ENCODE results near the gene ZNF821.

ZNF821 gene

GRCh38 chr16:71865173-71865863 is 18.7 kb downstream of the ZNF821 start:
- H3K27me3 ChIP-seq (ENCODE audit: control insufficient read depth, low read length) = no peaks in the 10 kb centered on the region
- no peaks in the 10 kb centered on the region for H3K79me2 ChIP-seq (ENCODE audit: control insufficient read depth, low read length)
- H3K4me2 ChIP-seq (ENCODE audit: low read length) = no peak overlapping the region
- H3K4me1 ChIP-seq (ENCODE audit: control insufficient read depth, low read length) = no peaks in the 10 kb centered on the region
- H3K9me3 ChIP-seq (ENCODE audit: control insufficient read depth, insufficient read depth, low read length) = no peaks in the 10 kb centered on the region
- no peak overlapping the region for H3K27ac ChIP-seq (ENCODE audit: low read depth, low read length)
- peaks cover 15% of the 10 kb centered on the region for H3K36me3 ChIP-seq (ENCODE audit: control insufficient read depth, low read length)
- TF ChIP-seq CTCF (IDR thresholded peaks at IDR 0.05; ENCODE audit: low read depth, low read length, poor library complexity, severe bottlenecking) = no peak
- no peak for TF ChIP-seq EZH2phosphoT487 (IDR thresholded peaks at IDR 0.05; ENCODE audit: borderline replicate concordance, low read length)
- H3F3A ChIP-seq (ENCODE audit: control insufficient read depth, insufficient read depth) = no peaks in the 10 kb centered on the region
- no peak overlapping the region for H3K4me3 ChIP-seq (ENCODE audit: low read length)
- H4K20me1 ChIP-seq (ENCODE audit: control insufficient read depth, insufficient read depth, low read depth, low read length) = no peaks in the 10 kb centered on the region
- no peaks in the 10 kb centered on the region for H3K9me2 ChIP-seq (replicated peaks; ENCODE audit: control insufficient read depth, low read length)

GRCh38 chr16:71863995-71864394 is 20.0 kb downstream of the ZNF821 start:
- H3F3A ChIP-seq (ENCODE audit: control insufficient read depth, insufficient read depth) = no peaks in the 10 kb centered on the region
- no peaks in the 10 kb centered on the region for H3K9me3 ChIP-seq (ENCODE audit: control insufficient read depth, insufficient read depth, low read length)
- H3K27me3 ChIP-seq (ENCODE audit: control insufficient read depth, low read length) = no peaks in the 10 kb centered on the region
- H3K4me1 ChIP-seq (ENCODE audit: control insufficient read depth, low read length) = no peaks in the 10 kb centered on the region
- no peak overlapping the region for H3K4me3 ChIP-seq (ENCODE audit: low read length)
- H3K4me2 ChIP-seq (ENCODE audit: low read length) = no peak overlapping the region
- H3K27ac ChIP-seq (ENCODE audit: low read depth, low read length) = no peak overlapping the region
- H3K9me2 ChIP-seq (replicated peaks; ENCODE audit: control insufficient read depth, low read length) = no peaks in the 10 kb centered on the region
- TF ChIP-seq EZH2phosphoT487 (IDR thresholded peaks at IDR 0.05; ENCODE audit: borderline replicate concordance, low read length) (no peak), CTCF (IDR thresholded peaks at IDR 0.05; ENCODE audit: low read depth, low read length, poor library complexity, severe bottlenecking) (no peak)
- H3K36me3 ChIP-seq (ENCODE audit: control insufficient read depth, low read length) = peaks cover 21% of the 10 kb centered on the region
- H3K79me2 ChIP-seq (ENCODE audit: control insufficient read depth, low read length) = no peaks in the 10 kb centered on the region
- no peaks in the 10 kb centered on the region for H4K20me1 ChIP-seq (ENCODE audit: control insufficient read depth, insufficient read depth, low read depth, low read length)

- peaks cover 20% of the 10 kb centered on the region for H3K79me2 ChIP-seq (ENCODE audit: control insufficient read depth, low read length)
- no peaks in the 10 kb centered on the region for H3K27me3 ChIP-seq (ENCODE audit: control insufficient read depth, low read length)
- no peak overlapping the region for H3K4me3 ChIP-seq (ENCODE audit: low read length)
- H3K9me3 ChIP-seq (ENCODE audit: control insufficient read depth, insufficient read depth, low read length) = no peaks in the 10 kb centered on the region
- no peaks in the 10 kb centered on the region; the same call in 1 of the 2 replicates for H3K4me1 ChIP-seq (ENCODE audit: control insufficient read depth, low read length)
- TF ChIP-seq CTCF (IDR thresholded peaks at IDR 0.05; ENCODE audit: low read depth, low read length, poor library complexity, severe bottlenecking) (no peak), EZH2phosphoT487 (IDR thresholded peaks at IDR 0.05; ENCODE audit: borderline replicate concordance, low read length) (no peak)
- no peak overlapping the region for H3K4me2 ChIP-seq (ENCODE audit: low read length)
- H3K27ac ChIP-seq (ENCODE audit: low read depth, low read length) = no peak overlapping the region
- peaks cover 38% of the 10 kb centered on the region for H3K36me3 ChIP-seq (ENCODE audit: control insufficient read depth, low read length)
- H4K20me1 ChIP-seq (ENCODE audit: control insufficient read depth, insufficient read depth, low read depth, low read length) = peaks cover 10% of the 10 kb centered on the region
- no peaks in the 10 kb centered on the region for H3K9me2 ChIP-seq (replicated peaks; ENCODE audit: control insufficient read depth, low read length)
- no peaks in the 10 kb centered on the region for H3F3A ChIP-seq (ENCODE audit: control insufficient read depth, insufficient read depth)
These were observed 24.0 kb downstream of the ZNF821 start for GRCh38 chr16:71859762-71860521.

All from DOHH2 (cell line).